GM12873 (cell line): ENCODE measurements around the gene DDX47.

Experiments
- TF ChIP-seq, protein P1 (sequence below): IDR thresholded peaks from 2 replicates; pipeline ENCODE4 v1.5.1; 2012; ENCODE audit warnings: low read depth, mild to moderate bottlenecking, moderate library complexity, low read length, control low read depth; ENCODE audit not compliant: insufficient read depth; ENCODE audit errors: missing control alignments

The DDX47 gene

DNA sequence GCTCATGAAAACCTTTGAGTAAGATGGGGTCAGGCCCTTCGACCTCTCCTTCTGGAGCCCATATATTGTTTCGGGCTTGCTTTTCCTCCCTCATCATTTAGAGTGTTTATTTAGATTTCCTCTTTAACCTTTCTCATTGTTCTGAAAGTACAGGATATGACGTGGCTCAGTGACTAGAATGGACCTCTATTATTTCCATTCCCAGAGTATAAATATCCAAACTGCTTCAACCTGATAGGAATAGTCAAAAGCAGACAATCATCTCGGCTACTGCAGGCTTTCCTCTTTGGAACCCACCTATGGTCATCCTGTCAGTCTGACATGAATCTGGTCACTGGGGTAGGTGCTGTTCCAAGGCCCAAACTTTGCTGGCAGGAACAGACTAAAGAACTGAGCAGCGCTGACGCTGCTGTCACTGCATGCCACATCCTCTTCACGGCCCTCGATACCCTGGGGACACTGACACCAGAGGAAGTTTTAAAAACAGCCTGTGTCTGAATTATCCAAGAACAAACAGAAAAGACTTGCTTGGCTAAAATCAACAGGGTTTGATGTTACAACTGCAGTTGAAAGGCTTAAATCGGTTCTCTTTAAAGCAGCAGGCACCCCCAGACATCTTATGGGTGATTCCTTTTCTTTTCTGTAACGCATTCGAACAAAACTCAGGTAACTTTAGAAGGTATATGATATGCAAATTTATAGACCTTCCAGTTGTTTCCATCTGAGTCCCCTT lies 5.0 kb upstream of the DDX47 start:
- TF ChIP-seq, protein P1, sequence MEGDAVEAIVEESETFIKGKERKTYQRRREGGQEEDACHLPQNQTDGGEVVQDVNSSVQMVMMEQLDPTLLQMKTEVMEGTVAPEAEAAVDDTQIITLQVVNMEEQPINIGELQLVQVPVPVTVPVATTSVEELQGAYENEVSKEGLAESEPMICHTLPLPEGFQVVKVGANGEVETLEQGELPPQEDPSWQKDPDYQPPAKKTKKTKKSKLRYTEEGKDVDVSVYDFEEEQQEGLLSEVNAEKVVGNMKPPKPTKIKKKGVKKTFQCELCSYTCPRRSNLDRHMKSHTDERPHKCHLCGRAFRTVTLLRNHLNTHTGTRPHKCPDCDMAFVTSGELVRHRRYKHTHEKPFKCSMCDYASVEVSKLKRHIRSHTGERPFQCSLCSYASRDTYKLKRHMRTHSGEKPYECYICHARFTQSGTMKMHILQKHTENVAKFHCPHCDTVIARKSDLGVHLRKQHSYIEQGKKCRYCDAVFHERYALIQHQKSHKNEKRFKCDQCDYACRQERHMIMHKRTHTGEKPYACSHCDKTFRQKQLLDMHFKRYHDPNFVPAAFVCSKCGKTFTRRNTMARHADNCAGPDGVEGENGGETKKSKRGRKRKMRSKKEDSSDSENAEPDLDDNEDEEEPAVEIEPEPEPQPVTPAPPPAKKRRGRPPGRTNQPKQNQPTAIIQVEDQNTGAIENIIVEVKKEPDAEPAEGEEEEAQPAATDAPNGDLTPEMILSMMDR = no peak

- TF ChIP-seq, protein P1 = no peak
Measured at GRCh38 chr12:12810553-12811021, 2.6 kb upstream of the DDX47 start.

DNA sequence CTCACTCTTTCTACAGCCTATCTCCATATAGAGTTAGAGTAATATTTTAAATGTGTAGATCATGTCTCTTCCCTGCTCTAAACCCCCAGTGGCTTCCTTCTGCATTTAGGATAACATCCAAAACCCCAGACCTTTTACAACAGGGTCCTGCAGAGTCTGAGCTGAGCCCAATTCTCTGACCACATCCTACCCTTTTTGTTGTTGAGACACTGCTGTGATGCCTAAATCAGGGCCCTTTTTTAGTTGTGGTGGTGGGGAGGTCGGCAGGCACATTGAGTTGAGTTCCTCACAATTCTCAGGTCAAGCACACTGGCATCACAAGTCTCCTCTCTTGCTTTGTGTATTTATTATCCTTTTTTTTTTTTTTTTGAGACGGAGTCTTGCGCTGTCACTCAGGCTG lies 1.8 kb upstream of the DDX47 start:
- TF ChIP-seq, protein P1 = no peak

GRCh38 chr12:12812174-12812573 lies 972 bp upstream of the DDX47 start:
- TF ChIP-seq, protein P1 = no peak

- TF ChIP-seq, protein P1 = no peak
Measured at GRCh38 chr12:12812618-12813119, 477 bp upstream of the DDX47 start.

- TF ChIP-seq, protein P1 = no peak
Measured at GRCh38 chr12:12817616-12818015, 4.5 kb downstream of the DDX47 start.

DNA sequence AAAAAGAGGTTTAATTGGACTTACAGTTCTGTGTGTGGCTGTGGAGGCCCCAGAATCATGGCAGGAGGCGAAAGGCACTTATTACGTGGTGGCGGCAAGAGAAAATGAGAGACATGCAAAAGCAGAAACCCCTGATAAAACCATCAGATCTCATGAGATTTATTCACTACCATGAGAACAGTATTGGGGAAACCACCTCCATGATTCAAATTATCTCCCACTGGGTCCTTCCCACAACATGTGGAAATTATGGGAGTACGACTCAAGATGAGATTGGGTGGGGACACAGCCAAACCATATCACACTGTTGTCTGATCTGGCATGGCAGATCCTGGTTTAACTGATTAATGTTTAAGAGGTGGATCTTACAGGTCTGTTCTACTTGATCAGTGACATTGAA lies 5.6 kb downstream of the DDX47 start:
- TF ChIP-seq, protein P1 = no peak
